NCI-H446 (cell line): ENCODE measurements around the gene TTC9.

Experiments used
- DNase-seq, 2 experiments: peaks; one replicate each; lab custom pipeline; 2025; lab: John Stamatoyannopoulos, UW

Gene TTC9

DNA sequence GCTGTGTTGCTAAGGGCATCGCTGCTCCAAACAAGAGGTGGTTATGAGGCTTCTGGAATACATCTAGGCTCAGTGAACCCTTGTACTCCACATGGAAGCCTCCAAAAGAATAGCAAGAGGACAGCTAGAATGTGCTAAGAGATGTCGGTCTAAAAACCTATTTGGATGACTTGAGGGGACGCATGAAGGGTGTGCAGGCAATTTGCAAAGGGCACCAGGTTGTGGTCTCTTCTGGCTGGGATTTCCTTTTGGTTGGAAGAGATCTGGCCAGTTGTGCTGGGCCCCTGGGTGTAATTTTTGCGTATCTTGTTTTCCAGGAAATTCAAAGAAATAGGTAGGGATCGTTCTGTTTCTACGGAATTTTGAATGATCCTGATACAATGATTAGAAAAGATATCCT, 4.2 kb downstream of the TTC9 start:
- DNase-seq: no peak

DNA sequence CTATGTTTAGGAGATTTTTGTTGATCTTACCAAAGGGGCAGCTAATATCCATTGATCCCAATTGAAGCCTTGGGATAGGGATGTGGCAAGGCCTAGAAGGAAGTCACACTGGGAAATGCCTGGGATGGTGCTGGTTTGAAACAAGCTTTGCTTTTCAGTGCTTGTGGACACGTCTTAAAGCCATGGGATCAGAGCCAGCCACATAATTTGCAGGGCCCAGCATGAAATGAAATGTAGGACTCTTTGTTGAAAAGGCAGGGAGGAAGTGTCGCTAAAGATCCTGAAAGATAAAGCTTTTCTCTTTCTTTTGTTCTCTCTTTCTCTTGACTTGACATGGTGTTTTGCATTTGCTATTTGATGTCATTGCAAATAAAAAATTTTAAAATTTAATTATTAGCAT, 5.0 kb downstream of the TTC9 start:
- no peak for DNase-seq

DNA sequence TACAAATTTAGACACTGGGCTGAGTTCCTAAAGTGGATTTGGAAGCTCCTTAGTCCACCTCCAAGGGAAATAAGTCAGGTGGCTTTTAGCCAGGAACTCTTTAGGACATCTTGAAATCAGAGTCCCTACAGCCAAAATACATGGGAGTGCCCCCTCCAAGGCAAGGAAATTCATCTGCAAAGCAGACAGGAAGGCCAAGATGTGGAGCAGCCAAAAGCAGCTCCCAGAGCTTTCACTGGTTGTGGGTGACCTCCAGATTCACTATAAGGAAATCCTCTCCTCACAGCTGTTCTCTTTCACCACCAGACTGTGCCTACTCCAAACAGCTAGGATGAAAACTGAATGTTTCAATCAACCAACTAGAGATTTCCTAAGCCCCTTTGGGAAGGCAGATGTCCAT, 6.6 kb downstream of the TTC9 start:
- no peak for DNase-seq

- no peak for DNase-seq
These were observed 8.1 kb downstream of the TTC9 start for GRCh38 chr14:70649803-70650202.

- no peak for DNase-seq
These were observed 9.8 kb downstream of the TTC9 start for GRCh38 chr14:70651522-70651921.

DNA sequence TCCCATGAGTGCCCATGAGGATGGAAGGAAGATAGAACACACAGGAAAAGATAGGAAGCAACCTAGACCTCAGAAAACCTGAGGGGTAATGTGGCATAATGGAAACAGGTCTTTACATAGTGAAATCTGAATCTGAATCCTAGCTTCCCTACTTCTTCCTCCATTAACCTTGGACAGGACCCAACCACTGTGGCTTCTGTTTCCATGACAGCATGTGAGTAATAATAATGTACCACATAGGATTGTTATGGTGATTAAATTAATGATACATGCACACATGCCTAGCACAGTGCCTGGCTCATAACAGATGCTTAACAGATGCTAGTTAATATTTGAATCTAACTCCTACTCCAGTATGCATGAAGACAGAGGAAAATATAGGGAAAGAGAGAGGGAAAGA, 11.2 kb downstream of the TTC9 start:
- no peak for DNase-seq

DNA sequence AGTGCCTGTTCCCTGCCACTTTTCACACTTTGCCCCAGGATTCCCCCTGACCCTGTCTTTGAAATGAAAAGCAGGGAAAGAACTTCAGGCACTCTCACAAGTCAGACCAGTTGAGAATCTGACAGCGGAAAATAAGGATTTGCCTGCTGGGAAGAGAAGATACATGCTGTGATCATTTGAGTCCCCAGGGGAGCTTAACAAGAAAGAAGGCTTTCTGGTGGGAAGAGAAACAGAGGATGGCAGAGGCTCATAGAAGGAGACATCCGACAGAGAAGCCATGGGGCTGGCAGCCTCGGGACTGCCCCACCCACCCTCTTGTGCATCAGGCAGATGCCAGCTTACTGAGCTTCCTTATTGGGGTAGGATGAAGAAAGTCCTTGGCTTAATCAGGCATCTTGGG, 11.9 kb downstream of the TTC9 start:
- DNase-seq: no peak

GRCh38 chr14:70654632-70655031, 12.9 kb downstream of the TTC9 start:
- no peak for DNase-seq

GRCh38 chr14:70655110-70655826, 13.6 kb downstream of the TTC9 start:
- no peak for DNase-seq

DNA sequence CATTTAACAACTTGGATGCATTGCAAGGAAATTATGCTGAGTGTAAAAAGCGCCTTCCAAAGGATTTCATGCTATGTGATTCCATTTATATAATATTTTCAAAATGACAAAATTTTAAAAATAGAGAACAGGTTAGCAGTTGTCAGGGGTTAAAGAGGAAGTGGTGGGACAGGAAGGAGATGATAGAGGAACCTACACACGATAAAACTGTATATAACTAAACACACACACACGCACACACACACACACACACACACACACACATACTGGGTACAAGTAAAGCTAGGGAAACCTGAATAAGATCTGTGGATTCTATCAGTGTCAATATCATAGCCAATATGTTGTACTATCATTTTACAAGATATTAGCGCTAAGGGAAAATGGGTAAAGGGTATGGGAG, 17.2 kb downstream of the TTC9 start:
- DNase-seq: no peak

DNA sequence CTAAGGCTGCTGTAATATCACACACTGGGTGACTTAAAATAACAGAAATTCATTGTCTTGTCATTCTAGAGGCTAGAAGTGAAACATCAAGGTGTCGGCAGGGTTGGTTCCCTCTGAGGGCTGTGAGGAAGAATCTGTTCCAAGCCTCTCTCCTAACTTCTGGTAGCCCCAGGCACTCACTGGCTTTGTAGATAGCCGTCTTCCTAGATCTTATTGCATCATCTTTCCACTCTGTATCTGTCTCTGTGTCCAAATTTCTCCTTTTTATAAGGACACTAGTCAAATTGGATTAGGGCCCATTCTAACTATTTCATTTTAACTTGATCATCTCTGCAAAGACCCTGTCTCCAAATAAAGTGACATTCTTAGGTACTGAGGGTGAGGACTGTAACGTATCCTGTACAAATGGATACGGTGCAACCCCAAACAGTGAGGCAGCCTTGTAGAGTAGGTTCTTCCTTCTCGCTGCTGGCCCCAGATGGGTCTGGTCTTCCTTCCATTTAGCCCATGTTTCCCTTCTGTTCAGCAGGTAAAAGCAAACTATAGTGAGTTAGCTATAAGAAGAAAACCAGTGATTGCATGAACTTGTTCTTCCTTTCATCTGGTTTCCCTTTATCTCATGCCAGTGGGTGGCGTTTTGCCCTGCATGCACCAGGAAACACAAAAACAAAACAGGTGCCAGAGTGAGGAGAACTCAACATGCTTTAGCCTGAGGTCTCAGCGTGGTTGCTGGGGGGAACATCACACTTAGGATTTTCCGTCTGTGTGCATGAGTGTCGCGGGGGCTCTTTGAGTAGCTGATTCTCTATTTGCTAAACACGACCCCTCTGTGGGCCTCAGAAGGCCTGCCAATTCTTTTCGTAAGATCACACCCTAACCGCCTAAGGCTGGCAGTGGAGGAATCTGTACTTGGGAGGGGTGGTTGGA, 19.5 kb downstream of the TTC9 start:
- no peak for DNase-seq

- DNase-seq: no peak
These were observed 20.4 kb downstream of the TTC9 start for GRCh38 chr14:70662080-70662479.

DNA sequence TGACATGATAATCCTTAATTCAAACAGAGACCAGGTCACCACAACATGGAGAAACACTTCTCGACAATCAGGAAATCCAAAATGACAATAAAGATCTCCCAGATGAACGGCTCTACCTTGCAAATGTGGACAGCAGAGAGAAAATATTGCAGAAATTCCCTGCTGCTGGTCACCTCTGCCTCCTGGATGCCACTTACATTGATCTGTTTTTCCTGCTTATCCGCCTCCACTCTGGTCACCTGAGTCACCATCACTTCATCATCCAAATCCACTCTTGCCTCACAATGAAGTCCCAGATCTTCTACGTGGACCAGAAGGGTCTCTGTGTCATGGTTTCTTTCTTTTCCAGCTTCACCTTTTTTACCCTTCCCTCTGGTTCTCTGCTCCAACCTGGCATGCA, 21.1 kb downstream of the TTC9 start:
- DNase-seq: no peak

DNA sequence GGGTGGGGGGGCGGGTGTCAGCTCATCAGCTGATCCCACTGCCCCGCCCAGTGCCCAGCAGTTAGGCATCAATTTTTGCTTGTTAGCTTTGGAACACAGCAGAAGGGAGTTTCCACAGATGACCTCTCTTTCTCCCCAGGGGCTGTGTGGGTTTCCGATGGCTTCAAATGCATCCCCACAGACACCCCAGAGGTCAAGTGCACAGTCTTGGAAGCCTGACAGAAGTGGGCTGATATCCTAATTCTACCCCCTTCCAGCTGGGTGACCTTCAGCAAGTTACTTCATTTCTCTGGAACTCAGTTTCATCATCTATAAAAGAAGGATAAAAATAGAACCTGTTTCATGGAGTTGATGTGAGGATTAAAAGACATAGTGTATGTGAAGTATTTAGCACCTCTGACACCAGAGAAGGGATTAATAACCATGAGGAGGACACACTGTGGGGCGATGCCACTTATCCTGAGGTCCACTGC, 22.0 kb downstream of the TTC9 start:
- DNase-seq: no peak

DNA sequence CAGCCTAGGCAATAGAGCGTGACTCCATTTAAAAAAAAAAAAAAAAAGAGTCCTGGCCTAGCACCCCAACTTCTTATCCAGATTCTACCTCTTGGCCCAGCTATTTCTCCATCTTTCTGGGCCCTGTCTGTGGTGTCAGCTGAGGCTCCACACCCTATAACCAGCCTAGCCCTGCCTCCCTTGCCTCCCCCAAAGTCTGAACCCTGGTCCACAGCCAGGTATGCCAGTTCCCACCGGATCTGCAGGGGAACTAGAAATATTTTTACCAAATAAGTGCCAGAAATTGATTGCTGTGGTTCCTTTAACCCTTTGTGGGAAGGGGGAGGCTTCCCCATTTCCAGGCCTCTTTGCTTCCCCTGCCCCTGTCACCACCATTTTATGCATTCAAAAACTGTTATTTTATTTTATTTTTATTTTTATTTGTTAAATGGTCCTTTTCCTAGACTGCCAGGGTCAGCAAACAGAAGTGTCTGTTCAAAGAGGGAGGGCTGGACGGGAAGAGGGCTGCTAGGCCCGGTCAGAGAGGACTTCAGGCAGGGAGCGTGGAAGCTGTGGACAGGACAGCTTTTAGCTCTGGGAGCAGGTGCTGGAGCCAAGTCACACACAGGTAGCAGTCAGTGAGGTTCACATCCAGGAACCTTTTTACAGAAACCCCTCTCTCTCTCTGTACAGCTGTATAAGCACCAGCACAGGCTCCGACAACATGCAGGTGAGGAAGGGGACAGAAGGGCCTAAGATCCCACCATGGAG, 23.2 kb downstream of the TTC9 start:
- no peak for DNase-seq

DNA sequence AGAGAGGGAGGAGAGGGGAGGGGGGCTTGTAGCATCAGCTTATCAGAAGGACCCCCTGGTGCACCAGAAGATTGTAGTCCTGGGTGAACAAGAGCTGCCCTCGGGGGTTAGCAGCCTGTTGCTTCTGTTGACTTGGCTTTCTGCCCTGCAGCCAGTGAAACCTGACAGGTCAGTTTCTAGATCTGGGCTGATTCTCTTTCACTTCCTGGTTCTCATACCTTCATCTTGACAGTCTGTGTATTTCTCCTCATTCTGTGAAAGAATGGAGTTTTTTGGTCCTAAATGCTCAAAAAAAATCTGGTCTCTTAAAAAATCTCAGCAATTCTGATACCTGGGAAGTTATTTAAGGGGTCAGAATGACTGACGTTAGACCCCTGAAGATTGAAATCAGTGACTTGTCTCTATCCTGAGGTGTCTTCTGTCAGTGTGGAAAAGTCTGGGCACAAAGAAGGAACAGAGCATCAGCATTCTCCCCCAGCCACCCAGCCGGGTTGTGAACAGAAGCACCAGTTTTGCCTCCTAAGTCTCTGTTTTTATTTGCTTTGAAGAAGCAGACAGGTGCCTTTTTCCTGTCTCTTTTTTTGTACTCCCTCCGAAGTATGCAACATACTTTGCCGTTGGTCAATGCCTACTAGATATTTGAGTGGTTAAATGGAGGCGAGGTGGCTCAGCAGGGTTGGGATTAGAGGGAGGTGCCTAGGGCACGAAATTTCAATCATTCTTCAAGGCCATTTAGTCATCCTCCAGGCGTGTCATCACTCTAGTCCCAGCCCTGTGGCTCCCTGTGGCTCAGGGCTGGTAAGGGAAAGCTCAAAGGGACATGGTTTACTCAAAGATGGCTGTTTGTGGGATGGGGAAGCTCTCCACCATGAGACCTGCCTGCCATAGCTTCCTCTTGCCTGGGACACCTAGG, 24.0 kb downstream of the TTC9 start:
- no peak for DNase-seq

DNA sequence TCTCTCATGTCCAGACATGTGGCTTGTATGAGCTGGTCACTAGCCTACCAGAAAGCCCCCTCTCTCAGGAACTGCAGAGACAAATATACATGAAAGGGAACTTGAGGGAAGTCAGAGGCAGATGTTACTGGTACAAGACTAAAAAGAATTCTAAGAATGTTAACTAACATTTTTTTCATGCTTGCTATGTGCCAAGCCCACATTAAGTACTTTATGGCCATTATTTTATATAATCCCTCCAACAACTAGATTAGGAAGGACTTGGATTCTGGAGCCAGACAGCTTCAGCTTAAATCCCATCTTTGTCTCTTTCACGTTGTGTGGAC, 24.6 kb downstream of the TTC9 start:
- DNase-seq: no peak

GRCh38 chr14:70670992-70671651, 29.4 kb downstream of the TTC9 start:
- no peak for DNase-seq

DNA sequence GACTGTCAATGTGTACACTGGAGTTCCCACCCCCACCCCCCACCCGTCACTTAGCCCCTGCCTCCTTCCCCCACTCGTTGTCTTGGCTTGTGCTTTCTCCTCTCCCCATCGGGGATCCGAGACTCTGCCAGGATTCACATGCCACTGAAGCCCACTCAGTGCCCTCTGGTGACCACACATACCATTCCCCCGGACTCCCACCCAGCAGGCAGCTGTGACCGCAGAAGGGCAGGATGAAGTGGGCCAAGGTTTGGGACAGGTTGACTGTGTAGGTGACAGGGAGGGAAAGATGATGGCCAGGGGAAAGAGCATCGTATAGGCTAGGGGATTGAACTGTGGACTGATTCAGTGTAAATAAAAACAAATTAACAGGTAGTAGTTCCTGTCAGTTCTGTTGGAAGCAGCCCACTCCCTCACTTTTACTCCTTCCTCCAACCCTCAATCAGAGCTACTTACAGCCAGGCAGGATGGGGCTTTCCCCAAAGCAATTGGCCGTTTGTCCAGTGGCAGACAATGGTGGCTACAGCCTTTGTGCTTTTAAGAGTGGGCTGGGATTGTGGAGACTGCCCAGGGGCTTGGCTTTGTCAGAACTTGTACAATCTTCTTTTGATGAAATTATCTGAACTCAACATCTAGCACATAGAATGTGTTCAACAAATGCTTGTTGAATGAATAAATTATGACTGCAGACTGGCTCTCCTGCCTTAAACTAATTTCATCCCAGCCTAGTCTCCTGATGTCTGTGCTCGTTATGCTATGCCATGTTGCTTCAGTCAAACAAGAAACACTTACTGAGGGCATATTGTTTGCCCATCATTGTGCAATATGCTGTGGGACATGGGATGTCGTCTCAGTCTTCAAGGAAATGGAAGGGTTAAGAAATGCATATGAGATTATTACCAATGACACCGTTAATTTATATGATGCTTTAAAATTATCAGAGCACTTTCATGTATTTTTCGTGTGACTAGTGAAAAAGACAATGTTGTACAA, 30.2 kb downstream of the TTC9 start:
- no peak for DNase-seq

GRCh38 chr14:70677341-70677740, 35.6 kb downstream of the TTC9 start:
- no peak for DNase-seq
